Measurements from ENCODE around the gene TMEM54.

DNA sequence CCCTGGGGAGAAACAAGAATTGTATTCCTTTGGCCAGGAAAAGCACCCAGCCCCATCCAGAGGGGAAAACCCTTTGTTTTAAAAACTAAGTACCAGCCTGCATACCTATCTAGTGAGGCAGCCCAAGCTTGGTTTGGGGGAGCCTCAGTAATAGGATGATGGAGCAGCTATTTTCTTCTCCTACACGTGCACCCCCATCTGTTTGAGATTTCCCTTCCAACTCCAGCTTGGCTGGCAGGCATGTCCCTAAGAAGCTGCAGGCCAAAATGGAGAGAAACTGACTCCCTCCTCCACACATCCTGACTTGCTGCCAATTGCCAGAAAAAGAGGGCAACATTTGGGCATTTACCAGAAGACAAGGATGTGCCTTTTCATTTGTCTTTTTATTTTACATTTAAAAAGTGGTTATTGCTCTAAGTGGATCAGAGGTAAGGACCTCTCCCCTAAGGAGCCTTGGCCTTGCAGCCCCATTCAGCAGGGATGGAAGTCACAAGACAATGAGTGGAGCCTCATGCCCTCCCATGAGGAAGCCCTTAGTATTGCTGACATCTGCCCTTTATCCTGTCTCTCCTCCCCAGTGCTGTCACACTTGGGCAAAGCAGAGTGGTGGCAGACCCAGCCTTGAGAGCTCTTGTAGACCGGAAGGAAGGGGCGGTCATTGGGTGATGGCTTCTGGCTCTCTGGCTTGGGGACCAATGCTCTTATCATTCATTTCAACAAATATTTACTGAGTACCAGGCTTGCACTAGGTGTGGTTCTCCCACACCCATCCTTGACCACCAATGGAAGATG, 39.1 kb downstream of the TMEM54 start:
- no peak for TF ChIP-seq BHLHE40 (IDR thresholded peaks at IDR 0.05; ENCODE audit: borderline replicate concordance)
- no peak for TF ChIP-seq SP1 (IDR thresholded peaks at IDR 0.05)
- TF ChIP-seq ARNT (IDR thresholded peaks at IDR 0.05): no peak
- no peak for TF ChIP-seq SUZ12 (IDR thresholded peaks at IDR 0.05)
- no peak for TF ChIP-seq ELF4 (IDR thresholded peaks at IDR 0.05)
- no peak for TF ChIP-seq FOXM1 (IDR thresholded peaks at IDR 0.05; ENCODE audit: borderline replicate concordance)
- TF ChIP-seq FOXK2 (IDR thresholded peaks at IDR 0.05): no peak
- TF ChIP-seq CTBP1 (IDR thresholded peaks at IDR 0.05; ENCODE audit: borderline replicate concordance): no peak
- TF ChIP-seq ZNF384 (IDR thresholded peaks at IDR 0.05): no peak
